ENCODE measurements around the gene NFKBIL1. TPM values are rescaled to one million over a fixed set of nuclear protein-coding genes. Genes with fewer than 3 reads are reported as not detected.

Gene NFKBIL1
- total and polyA plus RNA-seq, 2 experiments from 2014 or later: 9.6 to 12.3 TPM

DNA sequence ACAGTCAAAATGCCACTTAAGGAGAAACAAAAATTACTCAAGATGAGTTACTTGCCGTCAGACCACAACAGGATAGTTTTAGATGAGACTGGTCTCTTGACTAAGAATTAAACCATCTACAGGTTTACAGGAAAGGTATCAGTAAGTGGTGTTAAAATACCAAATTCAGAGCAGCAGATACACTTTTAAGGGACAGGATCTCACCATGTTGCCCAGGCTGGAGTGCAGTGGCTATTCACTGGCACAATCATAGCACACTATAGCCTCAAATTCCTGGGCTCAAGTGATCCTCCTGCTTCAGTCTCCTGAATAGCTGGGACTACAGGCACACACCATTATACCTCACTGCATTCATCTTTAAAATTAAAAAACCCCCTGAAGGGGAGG lies 14.0 kb upstream of the NFKBIL1 start:
- peaks cover 87% of the 10 kb centered on the region for H3K36me3 ChIP-seq (ENCODE audit: insufficient read depth)
- ATAC-seq (no peak), DNase-seq (ENCODE audit: low spot score) (no peak)
- TF ChIP-seq NANOG (IDR thresholded peaks at IDR 0.05; ENCODE audit: borderline replicate concordance): no peak
- TF ChIP-seq, protein P1, sequence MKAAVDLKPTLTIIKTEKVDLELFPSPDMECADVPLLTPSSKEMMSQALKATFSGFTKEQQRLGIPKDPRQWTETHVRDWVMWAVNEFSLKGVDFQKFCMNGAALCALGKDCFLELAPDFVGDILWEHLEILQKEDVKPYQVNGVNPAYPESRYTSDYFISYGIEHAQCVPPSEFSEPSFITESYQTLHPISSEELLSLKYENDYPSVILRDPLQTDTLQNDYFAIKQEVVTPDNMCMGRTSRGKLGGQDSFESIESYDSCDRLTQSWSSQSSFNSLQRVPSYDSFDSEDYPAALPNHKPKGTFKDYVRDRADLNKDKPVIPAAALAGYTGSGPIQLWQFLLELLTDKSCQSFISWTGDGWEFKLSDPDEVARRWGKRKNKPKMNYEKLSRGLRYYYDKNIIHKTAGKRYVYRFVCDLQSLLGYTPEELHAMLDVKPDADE (IDR thresholded peaks at IDR 0.05): no peak
- no peak for TF ChIP-seq ZNF331 (CRISPR knock-in tag; IDR thresholded peaks at IDR 0.05; ENCODE audit: low read depth)
- no peak for TF ChIP-seq POLR2AphosphoS5 (IDR thresholded peaks at IDR 0.05; ENCODE audit: low read depth)
- TF ChIP-seq JUNB (IDR thresholded peaks at IDR 0.05; ENCODE audit: unreplicated experiment): no peak
- no peak for TF ChIP-seq CREB1 (CRISPR knock-in tag; IDR thresholded peaks at IDR 0.05; ENCODE audit: low read depth)
- TF ChIP-seq EZH2 (IDR thresholded peaks at IDR 0.05; ENCODE audit: low read depth, unreplicated experiment): no peak
- TF ChIP-seq ZNF114 (CRISPR knock-in tag; IDR thresholded peaks at IDR 0.05): no peak
- no peak for TF ChIP-seq EZH2phosphoT487 (IDR thresholded peaks at IDR 0.05; ENCODE audit: unreplicated experiment)
- TF ChIP-seq, protein P2, sequence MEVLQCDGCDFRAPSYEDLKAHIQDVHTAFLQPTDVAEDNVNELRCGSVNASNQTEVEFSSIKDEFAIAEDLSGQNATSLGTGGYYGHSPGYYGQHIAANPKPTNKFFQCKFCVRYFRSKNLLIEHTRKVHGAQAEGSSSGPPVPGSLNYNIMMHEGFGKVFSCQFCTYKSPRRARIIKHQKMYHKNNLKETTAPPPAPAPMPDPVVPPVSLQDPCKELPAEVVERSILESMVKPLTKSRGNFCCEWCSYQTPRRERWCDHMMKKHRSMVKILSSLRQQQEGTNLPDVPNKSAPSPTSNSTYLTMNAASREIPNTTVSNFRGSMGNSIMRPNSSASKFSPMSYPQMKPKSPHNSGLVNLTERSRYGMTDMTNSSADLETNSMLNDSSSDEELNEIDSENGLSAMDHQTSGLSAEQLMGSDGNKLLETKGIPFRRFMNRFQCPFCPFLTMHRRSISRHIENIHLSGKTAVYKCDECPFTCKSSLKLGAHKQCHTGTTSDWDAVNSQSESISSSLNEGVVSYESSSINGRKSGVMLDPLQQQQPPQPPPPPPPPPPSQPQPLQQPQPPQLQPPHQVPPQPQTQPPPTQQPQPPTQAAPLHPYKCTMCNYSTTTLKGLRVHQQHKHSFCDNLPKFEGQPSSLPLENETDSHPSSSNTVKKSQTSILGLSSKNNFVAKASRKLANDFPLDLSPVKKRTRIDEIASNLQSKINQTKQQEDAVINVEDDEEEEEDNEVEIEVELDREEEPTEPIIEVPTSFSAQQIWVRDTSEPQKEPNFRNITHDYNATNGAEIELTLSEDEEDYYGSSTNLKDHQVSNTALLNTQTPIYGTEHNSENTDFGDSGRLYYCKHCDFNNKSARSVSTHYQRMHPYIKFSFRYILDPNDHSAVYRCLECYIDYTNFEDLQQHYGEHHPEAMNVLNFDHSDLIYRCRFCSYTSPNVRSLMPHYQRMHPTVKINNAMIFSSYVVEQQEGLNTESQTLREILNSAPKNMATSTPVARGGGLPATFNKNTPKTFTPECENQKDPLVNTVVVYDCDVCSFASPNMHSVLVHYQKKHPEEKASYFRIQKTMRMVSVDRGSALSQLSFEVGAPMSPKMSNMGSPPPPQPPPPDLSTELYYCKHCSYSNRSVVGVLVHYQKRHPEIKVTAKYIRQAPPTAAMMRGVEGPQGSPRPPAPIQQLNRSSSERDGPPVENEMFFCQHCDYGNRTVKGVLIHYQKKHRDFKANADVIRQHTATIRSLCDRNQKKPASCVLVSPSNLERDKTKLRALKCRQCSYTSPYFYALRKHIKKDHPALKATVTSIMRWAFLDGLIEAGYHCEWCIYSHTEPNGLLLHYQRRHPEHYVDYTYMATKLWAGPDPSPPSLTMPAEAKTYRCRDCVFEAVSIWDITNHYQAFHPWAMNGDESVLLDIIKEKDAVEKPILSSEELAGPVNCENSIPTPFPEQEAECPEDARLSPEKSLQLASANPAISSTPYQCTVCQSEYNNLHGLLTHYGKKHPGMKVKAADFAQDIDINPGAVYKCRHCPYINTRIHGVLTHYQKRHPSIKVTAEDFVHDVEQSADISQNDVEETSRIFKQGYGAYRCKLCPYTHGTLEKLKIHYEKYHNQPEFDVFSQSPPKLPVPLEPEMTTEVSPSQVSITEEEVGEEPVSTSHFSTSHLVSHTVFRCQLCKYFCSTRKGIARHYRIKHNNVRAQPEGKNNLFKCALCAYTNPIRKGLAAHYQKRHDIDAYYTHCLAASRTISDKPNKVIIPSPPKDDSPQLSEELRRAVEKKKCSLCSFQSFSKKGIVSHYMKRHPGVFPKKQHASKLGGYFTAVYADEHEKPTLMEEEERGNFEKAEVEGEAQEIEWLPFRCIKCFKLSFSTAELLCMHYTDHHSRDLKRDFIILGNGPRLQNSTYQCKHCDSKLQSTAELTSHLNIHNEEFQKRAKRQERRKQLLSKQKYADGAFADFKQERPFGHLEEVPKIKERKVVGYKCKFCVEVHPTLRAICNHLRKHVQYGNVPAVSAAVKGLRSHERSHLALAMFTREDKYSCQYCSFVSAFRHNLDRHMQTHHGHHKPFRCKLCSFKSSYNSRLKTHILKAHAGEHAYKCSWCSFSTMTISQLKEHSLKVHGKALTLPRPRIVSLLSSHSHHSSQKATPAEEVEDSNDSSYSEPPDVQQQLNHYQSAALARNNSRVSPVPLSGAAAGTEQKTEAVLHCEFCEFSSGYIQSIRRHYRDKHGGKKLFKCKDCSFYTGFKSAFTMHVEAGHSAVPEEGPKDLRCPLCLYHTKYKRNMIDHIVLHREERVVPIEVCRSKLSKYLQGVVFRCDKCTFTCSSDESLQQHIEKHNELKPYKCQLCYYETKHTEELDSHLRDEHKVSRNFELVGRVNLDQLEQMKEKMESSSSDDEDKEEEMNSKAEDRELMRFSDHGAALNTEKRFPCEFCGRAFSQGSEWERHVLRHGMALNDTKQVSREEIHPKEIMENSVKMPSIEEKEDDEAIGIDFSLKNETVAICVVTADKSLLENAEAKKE (CRISPR knock-in tag; IDR thresholded peaks at IDR 0.05): no peak
- TF ChIP-seq, protein P3, sequence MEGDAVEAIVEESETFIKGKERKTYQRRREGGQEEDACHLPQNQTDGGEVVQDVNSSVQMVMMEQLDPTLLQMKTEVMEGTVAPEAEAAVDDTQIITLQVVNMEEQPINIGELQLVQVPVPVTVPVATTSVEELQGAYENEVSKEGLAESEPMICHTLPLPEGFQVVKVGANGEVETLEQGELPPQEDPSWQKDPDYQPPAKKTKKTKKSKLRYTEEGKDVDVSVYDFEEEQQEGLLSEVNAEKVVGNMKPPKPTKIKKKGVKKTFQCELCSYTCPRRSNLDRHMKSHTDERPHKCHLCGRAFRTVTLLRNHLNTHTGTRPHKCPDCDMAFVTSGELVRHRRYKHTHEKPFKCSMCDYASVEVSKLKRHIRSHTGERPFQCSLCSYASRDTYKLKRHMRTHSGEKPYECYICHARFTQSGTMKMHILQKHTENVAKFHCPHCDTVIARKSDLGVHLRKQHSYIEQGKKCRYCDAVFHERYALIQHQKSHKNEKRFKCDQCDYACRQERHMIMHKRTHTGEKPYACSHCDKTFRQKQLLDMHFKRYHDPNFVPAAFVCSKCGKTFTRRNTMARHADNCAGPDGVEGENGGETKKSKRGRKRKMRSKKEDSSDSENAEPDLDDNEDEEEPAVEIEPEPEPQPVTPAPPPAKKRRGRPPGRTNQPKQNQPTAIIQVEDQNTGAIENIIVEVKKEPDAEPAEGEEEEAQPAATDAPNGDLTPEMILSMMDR (conservative IDR thresholded peaks at IDR 0.05; ENCODE audit: low read depth in 2 of 2): no peak
- no peak for TF ChIP-seq STAT1 (IDR thresholded peaks at IDR 0.05; ENCODE audit: unreplicated experiment)
- TF ChIP-seq, protein P4, sequence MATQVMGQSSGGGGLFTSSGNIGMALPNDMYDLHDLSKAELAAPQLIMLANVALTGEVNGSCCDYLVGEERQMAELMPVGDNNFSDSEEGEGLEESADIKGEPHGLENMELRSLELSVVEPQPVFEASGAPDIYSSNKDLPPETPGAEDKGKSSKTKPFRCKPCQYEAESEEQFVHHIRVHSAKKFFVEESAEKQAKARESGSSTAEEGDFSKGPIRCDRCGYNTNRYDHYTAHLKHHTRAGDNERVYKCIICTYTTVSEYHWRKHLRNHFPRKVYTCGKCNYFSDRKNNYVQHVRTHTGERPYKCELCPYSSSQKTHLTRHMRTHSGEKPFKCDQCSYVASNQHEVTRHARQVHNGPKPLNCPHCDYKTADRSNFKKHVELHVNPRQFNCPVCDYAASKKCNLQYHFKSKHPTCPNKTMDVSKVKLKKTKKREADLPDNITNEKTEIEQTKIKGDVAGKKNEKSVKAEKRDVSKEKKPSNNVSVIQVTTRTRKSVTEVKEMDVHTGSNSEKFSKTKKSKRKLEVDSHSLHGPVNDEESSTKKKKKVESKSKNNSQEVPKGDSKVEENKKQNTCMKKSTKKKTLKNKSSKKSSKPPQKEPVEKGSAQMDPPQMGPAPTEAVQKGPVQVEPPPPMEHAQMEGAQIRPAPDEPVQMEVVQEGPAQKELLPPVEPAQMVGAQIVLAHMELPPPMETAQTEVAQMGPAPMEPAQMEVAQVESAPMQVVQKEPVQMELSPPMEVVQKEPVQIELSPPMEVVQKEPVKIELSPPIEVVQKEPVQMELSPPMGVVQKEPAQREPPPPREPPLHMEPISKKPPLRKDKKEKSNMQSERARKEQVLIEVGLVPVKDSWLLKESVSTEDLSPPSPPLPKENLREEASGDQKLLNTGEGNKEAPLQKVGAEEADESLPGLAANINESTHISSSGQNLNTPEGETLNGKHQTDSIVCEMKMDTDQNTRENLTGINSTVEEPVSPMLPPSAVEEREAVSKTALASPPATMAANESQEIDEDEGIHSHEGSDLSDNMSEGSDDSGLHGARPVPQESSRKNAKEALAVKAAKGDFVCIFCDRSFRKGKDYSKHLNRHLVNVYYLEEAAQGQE (IDR thresholded peaks at IDR 0.05; ENCODE audit: unreplicated experiment): no peak
- H3F3A ChIP-seq (replicated peaks; ENCODE audit: low read depth): peaks cover 71% of the 10 kb centered on the region
- H4K20me1 ChIP-seq (replicated peaks; ENCODE audit: insufficient read depth): peaks cover 69% of the 10 kb centered on the region
- Mint-ChIP-seq H3K9me3 (no peaks in the 10 kb centered on the region), H3K27me3 (ENCODE audit: insufficient read depth, low read depth, poor library complexity) (peaks cover 18% of the 10 kb centered on the region), H3K27ac (no peak overlapping the region), H3K4me1 (peaks cover 54% of the 10 kb centered on the region), H3K36me3 (ENCODE audit: low read depth) (peaks cover 96% of the 10 kb centered on the region), H3K4me3 (no peak overlapping the region)
- no peaks in the 10 kb centered on the region for H3K27me3 ChIP-seq (ENCODE audit: insufficient read depth)
- no peak overlapping the region for H3K4me2 ChIP-seq
- no peaks in the 10 kb centered on the region for H3K9me2 ChIP-seq (ENCODE audit: insufficient read depth)
- peak overlapping the region; percentile 66; the same call in 1 of the 2 replicates for H3K27ac ChIP-seq (ENCODE audit: low read depth)
- H3K4me1 ChIP-seq (ENCODE audit: insufficient read depth): peaks cover 2% of the 10 kb centered on the region
- H3K4me3 ChIP-seq: no peak overlapping the region
- peaks cover 65% of the 10 kb centered on the region for H3K79me2 ChIP-seq (replicated peaks; ENCODE audit: insufficient read depth)
- H2AFZ ChIP-seq: no peak overlapping the region
